DND-41 (cell line): Measurements from ENCODE around the gene ALKAL2.

ENCODE experiments used
- ATAC-seq: fragments of 200-7000 bp; cut with Tn5 transposase; 3 replicates; pipeline ENCODE4 v1.9.1; 2021; ENCODE audit warnings: low read depth; ENCODE audit not compliant: insufficient read depth
- DNase-seq: peaks from one replicate; pipeline ENCODE4 v3.0.0-alpha.2; 2020
- H2AFZ ChIP-seq: 2 replicates; pipeline ENCODE4 v1.6.0; 2012; ENCODE audit warnings: low read depth, low read length
- H3K27ac ChIP-seq: 2 replicates; pipeline ENCODE4 v1.5.1; 2012; ENCODE audit warnings: low read length, inconsistent platforms
- H3K27me3 ChIP-seq: fragments of 200-600 bp; sonication (generic); 2 replicates; pipeline ENCODE4 v1.6.0; 2012; ENCODE audit warnings: low read length, mild to moderate bottlenecking, inconsistent platforms; ENCODE audit not compliant: insufficient read depth, poor library complexity
- H3K36me3 ChIP-seq: 2 replicates; pipeline ENCODE4 v1.5.1; 2012; ENCODE audit warnings: low read length, inconsistent platforms; ENCODE audit not compliant: insufficient read depth
- H3K4me1 ChIP-seq: 2 replicates; pipeline ENCODE4 v1.5.1; 2012; ENCODE audit warnings: mild to moderate bottlenecking, low read length; ENCODE audit not compliant: insufficient read depth
- H3K4me2 ChIP-seq: 2 replicates; pipeline ENCODE4 v1.6.0; 2012; ENCODE audit warnings: mild to moderate bottlenecking, moderate library complexity, low read length, inconsistent platforms; ENCODE audit not compliant: insufficient read depth
- H3K4me3 ChIP-seq, 2 experiments: fragments of 200-600 bp in 1 of 2; shearing (Covaris generic) in 1 of 2; 2 replicates each; pipeline ENCODE4 v1.5.1; 2012 to 2016; ENCODE audit warnings: inconsistent platforms in 2 of 2, low read length in 2 of 2, mild to moderate bottlenecking in 2 of 2, low read depth in 1 of 2, moderate library complexity in 1 of 2
- H3K79me2 ChIP-seq: 2 replicates; pipeline ENCODE4 v1.6.0; 2012; ENCODE audit warnings: low read length, inconsistent platforms; ENCODE audit not compliant: insufficient read depth
- H3K9ac ChIP-seq: 2 replicates; pipeline ENCODE4 v1.6.0; 2012; ENCODE audit warnings: low read depth, mild to moderate bottlenecking, inconsistent platforms, low read length, moderate library complexity
- H3K9me3 ChIP-seq: 2 replicates; pipeline ENCODE4 v1.5.1; 2012; ENCODE audit warnings: low read length, moderate library complexity, mild to moderate bottlenecking, inconsistent platforms; ENCODE audit not compliant: insufficient read depth, severe bottlenecking
- H4K20me1 ChIP-seq: 2 replicates; pipeline ENCODE4 v1.6.0; 2012; ENCODE audit warnings: low read length; ENCODE audit not compliant: insufficient read depth
- EZH2 ChIP-seq: IDR thresholded peaks from 3 replicates; pipeline ENCODE4 v1.6.1; 2012; ENCODE audit warnings: borderline replicate concordance, low read depth, mild to moderate bottlenecking, moderate library complexity, low read length, inconsistent platforms; ENCODE audit not compliant: severe bottlenecking
- TF ChIP-seq, protein P1 (sequence below): IDR thresholded peaks from 2 replicates; pipeline ENCODE4 v1.5.1; 2012; ENCODE audit warnings: borderline replicate concordance, low read length, moderate library complexity, mild to moderate bottlenecking; ENCODE audit not compliant: poor library complexity, severe bottlenecking; ENCODE audit errors: extremely low read depth

Gene ALKAL2

GRCh38 chr2:282371-283263 is 5.3 kb downstream of the ALKAL2 start:
- no peaks in the 10 kb centered on the region for H3K4me1 ChIP-seq
- TF ChIP-seq, protein P1, sequence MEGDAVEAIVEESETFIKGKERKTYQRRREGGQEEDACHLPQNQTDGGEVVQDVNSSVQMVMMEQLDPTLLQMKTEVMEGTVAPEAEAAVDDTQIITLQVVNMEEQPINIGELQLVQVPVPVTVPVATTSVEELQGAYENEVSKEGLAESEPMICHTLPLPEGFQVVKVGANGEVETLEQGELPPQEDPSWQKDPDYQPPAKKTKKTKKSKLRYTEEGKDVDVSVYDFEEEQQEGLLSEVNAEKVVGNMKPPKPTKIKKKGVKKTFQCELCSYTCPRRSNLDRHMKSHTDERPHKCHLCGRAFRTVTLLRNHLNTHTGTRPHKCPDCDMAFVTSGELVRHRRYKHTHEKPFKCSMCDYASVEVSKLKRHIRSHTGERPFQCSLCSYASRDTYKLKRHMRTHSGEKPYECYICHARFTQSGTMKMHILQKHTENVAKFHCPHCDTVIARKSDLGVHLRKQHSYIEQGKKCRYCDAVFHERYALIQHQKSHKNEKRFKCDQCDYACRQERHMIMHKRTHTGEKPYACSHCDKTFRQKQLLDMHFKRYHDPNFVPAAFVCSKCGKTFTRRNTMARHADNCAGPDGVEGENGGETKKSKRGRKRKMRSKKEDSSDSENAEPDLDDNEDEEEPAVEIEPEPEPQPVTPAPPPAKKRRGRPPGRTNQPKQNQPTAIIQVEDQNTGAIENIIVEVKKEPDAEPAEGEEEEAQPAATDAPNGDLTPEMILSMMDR = no peak
- no peak for TF ChIP-seq EZH2
- no peaks in the 10 kb centered on the region; the same call in 1 of the 2 replicates for H3K79me2 ChIP-seq
- no peak overlapping the region for H3K27ac ChIP-seq
- DNase-seq = no peak
- H3K27me3 ChIP-seq = no peaks in the 10 kb centered on the region
- no peak overlapping the region for H2AFZ ChIP-seq
- peaks cover 53% of the 10 kb centered on the region for H3K36me3 ChIP-seq
- no peak for ATAC-seq
- no peaks in the 10 kb centered on the region for H3K9me3 ChIP-seq
- H3K4me3 ChIP-seq = no peak overlapping the region
- peaks cover 22% of the 10 kb centered on the region; the same call in 1 of the 2 replicates for H4K20me1 ChIP-seq
- no peak overlapping the region for H3K4me2 ChIP-seq
- no peak overlapping the region for H3K9ac ChIP-seq

DNA sequence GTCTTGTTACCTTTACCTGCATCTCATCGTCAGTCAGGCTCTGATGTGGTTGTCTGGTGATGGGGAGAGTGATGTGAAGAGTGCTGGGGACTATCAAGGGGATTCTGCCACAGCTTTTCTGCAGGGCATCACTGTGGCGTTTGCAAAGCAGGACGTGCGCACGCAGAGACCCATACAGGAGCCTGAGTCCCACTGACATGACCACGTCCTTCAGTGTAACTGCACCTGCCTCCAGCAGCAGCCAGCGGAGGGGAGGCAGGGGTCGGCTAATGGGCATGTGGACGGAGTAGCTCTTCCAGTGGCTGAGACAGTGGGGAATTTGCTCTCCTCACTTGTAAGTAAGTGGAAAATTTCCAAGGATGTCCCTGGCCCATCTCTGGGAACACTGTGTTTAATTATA is 6.5 kb downstream of the ALKAL2 start:
- Histone ChIP-seq H3K27me3 (no peaks in the 10 kb centered on the region), H3K79me2 (peaks cover 7% of the 10 kb centered on the region; the same call in 1 of the 2 replicates), H4K20me1 (peaks cover 21% of the 10 kb centered on the region; the same call in 1 of the 2 replicates), H3K36me3 (peaks cover 65% of the 10 kb centered on the region), H3K9ac (no peak overlapping the region), H3K9me3 (no peaks in the 10 kb centered on the region), H3K27ac (no peak overlapping the region), H3K4me1 (no peaks in the 10 kb centered on the region), H3K4me3 (no peak overlapping the region), H2AFZ (no peak overlapping the region), H3K4me2 (no peak overlapping the region)
- DNase-seq (no peak), ATAC-seq (no peak)
- TF ChIP-seq, protein P1 = no peak
- TF ChIP-seq EZH2 = no peak

GRCh38 chr2:280650-281110 is 7.2 kb downstream of the ALKAL2 start:
- DNase-seq (no peak), ATAC-seq (no peak)
- Histone ChIP-seq H4K20me1 (peaks cover 28% of the 10 kb centered on the region; the same call in 1 of the 2 replicates), H3K79me2 (peaks cover 14% of the 10 kb centered on the region), H3K9ac (no peak overlapping the region), H3K9me3 (no peaks in the 10 kb centered on the region), H3K4me3 (no peak overlapping the region), H3K27me3 (no peaks in the 10 kb centered on the region), H3K27ac (no peak overlapping the region), H3K4me2 (no peak overlapping the region), H2AFZ (no peak overlapping the region), H3K4me1 (no peaks in the 10 kb centered on the region), H3K36me3 (peaks cover 72% of the 10 kb centered on the region)
- TF ChIP-seq EZH2 = no peak
- TF ChIP-seq, protein P1 = no peak
